Neural cell (in vitro differentiated cells): ENCODE measurements around the gene ACTN4. TPM values are rescaled to one million over a fixed set of nuclear protein-coding genes. Genes with fewer than 3 reads are reported as not detected.
"Not testable (repeated sequence)": the region's sequence is repeated elsewhere in the genome, so short reads cannot be mapped to it uniquely, and the experiment has no call there.

ENCODE experiments used
- H2AFZ ChIP-seq: fragments of 200-600, 300-800 bp; sonication (generic), shearing (Covaris generic); 2 replicates; pipeline ENCODE4 v1.6.0; 2014; ENCODE audit warnings: low read depth, mild to moderate bottlenecking, antibody characterized with exemption, low read length, moderate library complexity
- H3F3A ChIP-seq: fragments of 200-600 bp; shearing (Covaris generic); 2 replicates; pipeline ENCODE4 v1.6.1; 2016; ENCODE audit warnings: mild to moderate bottlenecking, moderate library complexity, mixed read lengths, antibody characterized with exemption, low read length; ENCODE audit not compliant: insufficient read depth, poor library complexity, severe bottlenecking
- H3K27ac ChIP-seq: fragments of 200-600, 300-800 bp; sonication (generic), shearing (Covaris generic); 2 replicates; pipeline ENCODE4 v1.5.1; 2014; ENCODE audit warnings: mild to moderate bottlenecking, low read length, moderate library complexity
- H3K27me3 ChIP-seq: fragments of 300-800, 200-600 bp; sonication (generic), shearing (Covaris generic); 2 replicates; pipeline ENCODE4 v1.6.0; 2014; ENCODE audit warnings: mild to moderate bottlenecking, low read depth, low read length, moderate library complexity; ENCODE audit not compliant: insufficient read depth
- H3K36me3 ChIP-seq: fragments of 300-800, 200-600 bp; sonication (generic), shearing (Covaris generic); 2 replicates; pipeline ENCODE4 v1.5.1; 2014; ENCODE audit warnings: mild to moderate bottlenecking, antibody characterized with exemption, low read length, moderate library complexity; ENCODE audit not compliant: insufficient read depth
- H3K4me2 ChIP-seq: fragments of 300-800, 200-600 bp; sonication (generic), shearing (Covaris generic); 2 replicates; pipeline ENCODE4 v1.6.0; 2014; ENCODE audit warnings: mild to moderate bottlenecking, low read length
- H3K4me3 ChIP-seq: fragments of 300-800, 200-600 bp; sonication (generic), shearing (Covaris generic); 2 replicates; pipeline ENCODE4 v1.5.1; 2014; ENCODE audit warnings: mild to moderate bottlenecking, low read length, moderate library complexity
- H3K79me2 ChIP-seq: fragments of 200-600 bp; shearing (Covaris generic); replicated peaks from 2 replicates; pipeline ENCODE4 v1.6.0; 2014; ENCODE audit warnings: mild to moderate bottlenecking, low read length, moderate library complexity; ENCODE audit not compliant: insufficient read depth
- H3K9ac ChIP-seq: fragments of 300-800, 200-600 bp; sonication (generic), shearing (Covaris generic); 2 replicates; pipeline ENCODE4 v1.6.1; 2016; ENCODE audit warnings: mild to moderate bottlenecking, low read length, mixed read lengths
- H3K9me2 ChIP-seq: fragments of 200-600 bp; shearing (Covaris generic); 2 replicates; pipeline ENCODE4 v1.6.1; 2016; ENCODE audit warnings: mild to moderate bottlenecking, low read length, mixed read lengths; ENCODE audit not compliant: insufficient read depth
- H3K9me3 ChIP-seq: fragments of 200-600, 300-800 bp; sonication (generic), shearing (Covaris generic); 2 replicates; pipeline ENCODE4 v1.6.1; 2016; ENCODE audit warnings: mild to moderate bottlenecking, mixed run types, low read length, moderate library complexity, mixed read lengths
- H4K20me1 ChIP-seq: fragments of 200-600 bp; shearing (Covaris generic); 2 replicates; pipeline ENCODE4 v1.6.1; 2016; ENCODE audit warnings: mild to moderate bottlenecking, mixed run types; ENCODE audit not compliant: insufficient read depth
- EZH2 ChIP-seq: fragments of 200-600, 300-800 bp; shearing (Covaris generic), sonication (generic); IDR thresholded peaks from 2 replicates; pipeline ENCODE4 v1.6.1; 2014; ENCODE audit warnings: antibody characterized with exemption, low read length, borderline replicate concordance, mild to moderate bottlenecking; ENCODE audit not compliant: insufficient read depth, poor library complexity, severe bottlenecking
- MXI1 ChIP-seq: fragments of 450-650 bp; conservative IDR thresholded peaks from 2 replicates; pipeline ENCODE4 v1.6.1; 2014; ENCODE audit warnings: antibody characterized with exemption, mild to moderate bottlenecking; ENCODE audit not compliant: poor library complexity, severe bottlenecking
- POLR2AphosphoS5 ChIP-seq: IDR thresholded peaks from 2 replicates; pipeline ENCODE4 v1.6.1; 2012
- RAD21 ChIP-seq: fragments of 450-650 bp; conservative IDR thresholded peaks from 2 replicates; pipeline ENCODE4 v1.6.1; 2014; ENCODE audit warnings: antibody characterized with exemption, mild to moderate bottlenecking, moderate library complexity
- SMC3 ChIP-seq: fragments of 450-650 bp; conservative IDR thresholded peaks from 2 replicates; pipeline ENCODE4 v1.6.1; 2014; ENCODE audit warnings: antibody characterized with exemption, mild to moderate bottlenecking, moderate library complexity; ENCODE audit not compliant: poor library complexity
- polyA plus RNA-seq: library from polyadenylated mRNA; depleted of rRNA; stranded (reverse); fragments of >200 nt; gene quantifications from 2 replicates; pipeline ENCODE4 v1.2.3, GENCODE V29; 2014
- TF ChIP-seq, protein P1 (sequence below): IDR thresholded peaks from 2 replicates; pipeline ENCODE4 v1.6.1; 2012; ENCODE audit warnings: borderline replicate concordance

ACTN4 gene
- polyA plus RNA-seq, 1 donor from 2014 or later, result 54.0 TPM

DNA sequence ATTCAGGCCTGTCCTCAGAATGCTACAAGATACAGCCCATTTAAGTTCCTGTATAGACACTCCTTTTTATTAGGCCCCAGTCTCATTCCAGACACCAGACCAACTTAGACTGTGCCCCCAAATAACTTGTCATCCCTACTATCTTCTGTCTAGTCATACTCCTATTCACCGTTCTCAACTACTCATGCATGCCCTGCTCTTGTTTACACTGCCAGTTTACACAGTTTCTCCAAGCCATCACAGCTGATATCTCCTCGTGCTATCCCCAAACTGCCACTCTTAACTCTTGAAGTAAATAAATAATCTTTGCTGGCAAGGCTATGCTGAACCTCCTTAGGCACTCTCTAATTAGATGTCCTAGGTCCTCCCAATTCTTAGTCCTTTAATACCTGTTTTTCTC is 106.7 kb downstream of the ACTN4 start:
- not testable (repeated sequence) for H3K9ac ChIP-seq, H3K79me2 ChIP-seq, H3K36me3 ChIP-seq, H3F3A ChIP-seq, H3K4me3 ChIP-seq, H3K27ac ChIP-seq, H2AFZ ChIP-seq, H3K4me2 ChIP-seq, H3K9me3 ChIP-seq, H3K9me2 ChIP-seq, H3K27me3 ChIP-seq, H4K20me1 ChIP-seq

DNA sequence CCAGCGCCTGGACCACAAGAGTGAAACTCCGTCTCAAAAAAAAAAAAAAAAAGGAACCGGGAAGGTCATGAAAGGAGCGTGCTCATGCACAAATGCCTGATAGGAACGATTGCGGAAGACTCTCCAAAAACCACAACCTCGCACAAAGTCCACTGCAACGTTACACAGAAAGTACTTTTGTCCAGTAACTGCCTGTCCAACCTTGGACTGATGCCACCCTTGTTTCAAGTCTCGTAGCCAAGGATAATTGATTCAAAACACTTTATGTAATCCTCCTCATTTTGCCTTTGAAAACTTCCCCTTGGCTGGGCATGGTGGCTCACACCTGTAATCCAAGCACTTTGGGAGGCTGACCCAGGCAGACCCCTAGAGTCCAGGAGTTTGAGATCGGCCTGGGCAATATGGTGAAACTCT is 112.1 kb downstream of the ACTN4 start:
- Histone ChIP-seq H3K27ac (no peak overlapping the region), H3K4me2 (no peak overlapping the region)

DNA sequence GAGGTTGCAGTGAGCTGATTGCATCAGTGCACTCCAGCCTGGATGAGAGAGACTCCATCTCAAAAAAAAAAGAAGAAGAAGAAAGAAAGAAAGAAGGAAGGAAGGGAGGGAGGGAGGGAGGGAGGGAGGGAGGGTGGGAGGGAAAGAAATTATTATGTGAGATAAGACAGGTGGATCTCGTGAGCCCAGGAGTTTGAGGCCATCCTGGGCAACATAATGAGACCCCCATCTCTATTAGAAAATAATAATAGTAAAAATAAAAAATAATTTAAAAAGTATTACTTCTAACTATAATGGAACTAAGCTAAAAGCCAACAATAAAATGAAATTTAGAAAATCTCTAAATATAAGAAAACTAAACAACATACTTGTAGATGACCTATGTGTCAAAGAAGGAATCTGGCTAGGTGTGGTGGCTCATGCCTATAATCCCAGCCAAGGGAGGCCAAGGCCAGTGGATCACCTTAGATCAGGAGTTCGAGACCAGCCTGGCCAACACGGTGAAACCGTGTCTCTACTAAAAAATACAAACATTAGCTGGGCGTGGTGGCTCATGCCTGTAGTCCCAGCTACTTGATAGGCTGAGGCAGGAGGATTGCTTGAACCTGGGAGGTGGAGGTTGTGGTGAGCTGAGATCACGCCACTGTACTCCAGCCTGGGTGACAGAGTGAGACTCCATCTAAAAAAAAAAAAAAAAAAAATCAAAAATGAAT is 113.5 kb downstream of the ACTN4 start:
- not testable (repeated sequence) for H3K9ac ChIP-seq, H3K9me3 ChIP-seq, H2AFZ ChIP-seq, H3K79me2 ChIP-seq, H4K20me1 ChIP-seq, H3K4me3 ChIP-seq, H3K27me3 ChIP-seq, H3K4me2 ChIP-seq, H3K27ac ChIP-seq, H3K9me2 ChIP-seq, H3F3A ChIP-seq, H3K36me3 ChIP-seq

More for the DNA sequence above, 112.1 kb downstream of the ACTN4 start:
- Histone ChIP-seq H2AFZ (no peak overlapping the region), H3K27me3 (no peaks in the 10 kb centered on the region), H4K20me1 (no peaks in the 10 kb centered on the region), H3K79me2 (no peaks in the 10 kb centered on the region), H3K9me2 (no peaks in the 10 kb centered on the region), H3F3A (no peaks in the 10 kb centered on the region), H3K9ac (no peak overlapping the region), H3K9me3 (no peaks in the 10 kb centered on the region), H3K36me3 (no peaks in the 10 kb centered on the region), H3K4me3 (no peak overlapping the region)
- TF ChIP-seq, protein P1, sequence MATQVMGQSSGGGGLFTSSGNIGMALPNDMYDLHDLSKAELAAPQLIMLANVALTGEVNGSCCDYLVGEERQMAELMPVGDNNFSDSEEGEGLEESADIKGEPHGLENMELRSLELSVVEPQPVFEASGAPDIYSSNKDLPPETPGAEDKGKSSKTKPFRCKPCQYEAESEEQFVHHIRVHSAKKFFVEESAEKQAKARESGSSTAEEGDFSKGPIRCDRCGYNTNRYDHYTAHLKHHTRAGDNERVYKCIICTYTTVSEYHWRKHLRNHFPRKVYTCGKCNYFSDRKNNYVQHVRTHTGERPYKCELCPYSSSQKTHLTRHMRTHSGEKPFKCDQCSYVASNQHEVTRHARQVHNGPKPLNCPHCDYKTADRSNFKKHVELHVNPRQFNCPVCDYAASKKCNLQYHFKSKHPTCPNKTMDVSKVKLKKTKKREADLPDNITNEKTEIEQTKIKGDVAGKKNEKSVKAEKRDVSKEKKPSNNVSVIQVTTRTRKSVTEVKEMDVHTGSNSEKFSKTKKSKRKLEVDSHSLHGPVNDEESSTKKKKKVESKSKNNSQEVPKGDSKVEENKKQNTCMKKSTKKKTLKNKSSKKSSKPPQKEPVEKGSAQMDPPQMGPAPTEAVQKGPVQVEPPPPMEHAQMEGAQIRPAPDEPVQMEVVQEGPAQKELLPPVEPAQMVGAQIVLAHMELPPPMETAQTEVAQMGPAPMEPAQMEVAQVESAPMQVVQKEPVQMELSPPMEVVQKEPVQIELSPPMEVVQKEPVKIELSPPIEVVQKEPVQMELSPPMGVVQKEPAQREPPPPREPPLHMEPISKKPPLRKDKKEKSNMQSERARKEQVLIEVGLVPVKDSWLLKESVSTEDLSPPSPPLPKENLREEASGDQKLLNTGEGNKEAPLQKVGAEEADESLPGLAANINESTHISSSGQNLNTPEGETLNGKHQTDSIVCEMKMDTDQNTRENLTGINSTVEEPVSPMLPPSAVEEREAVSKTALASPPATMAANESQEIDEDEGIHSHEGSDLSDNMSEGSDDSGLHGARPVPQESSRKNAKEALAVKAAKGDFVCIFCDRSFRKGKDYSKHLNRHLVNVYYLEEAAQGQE, result no peak
- TF ChIP-seq SMC3 (no peak), MXI1 (no peak), EZH2 (no peak), RAD21 (no peak), POLR2AphosphoS5 (no peak)

DNA sequence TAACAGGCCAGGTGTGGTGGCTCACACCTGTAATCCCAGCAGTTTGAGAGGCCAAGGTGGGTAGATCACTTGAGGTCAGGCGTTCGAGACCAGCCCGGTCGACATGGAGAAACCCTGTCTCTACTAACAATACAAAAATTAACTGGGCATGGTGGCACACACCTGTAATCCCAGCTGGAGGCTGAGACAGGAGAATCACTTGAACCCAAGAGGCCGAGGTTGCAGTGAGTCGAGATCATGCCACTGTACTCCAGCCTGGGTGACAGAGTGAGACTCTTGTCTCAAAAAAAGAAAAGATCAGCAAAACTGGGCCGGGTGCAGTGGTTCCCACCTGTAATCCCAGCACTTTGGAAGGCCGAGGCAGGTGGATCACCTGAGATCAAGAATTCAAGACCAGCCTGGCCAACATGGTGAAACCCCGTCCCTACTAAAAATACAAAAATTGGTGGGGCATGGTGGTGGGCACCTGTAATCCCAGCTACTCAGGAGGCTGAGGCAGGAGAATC is 114.5 kb downstream of the ACTN4 start:
- H2AFZ ChIP-seq, H3K9me2 ChIP-seq, H3K36me3 ChIP-seq, H3K4me2 ChIP-seq, H3F3A ChIP-seq, H3K9me3 ChIP-seq, H3K9ac ChIP-seq, H4K20me1 ChIP-seq, H3K27me3 ChIP-seq, H3K4me3 ChIP-seq, H3K79me2 ChIP-seq, H3K27ac ChIP-seq: not testable (repeated sequence)
